ENCODE measurements around the gene POC1A.

The POC1A gene

GRCh38 chr3:52109611-52110301 lies 44.5 kb downstream of the POC1A start:
- Histone ChIP-seq H3K4me2 (ENCODE audit: low read length) (no peak overlapping the region), H3K4me1 (ENCODE audit: low read length) (no peaks in the 10 kb centered on the region), H3K4me3 (ENCODE audit: low read length) (no peak overlapping the region), H3K9me3 (ENCODE audit: insufficient read depth, low read length) (no peaks in the 10 kb centered on the region), H2AFZ (ENCODE audit: low read depth, low read length) (no peak overlapping the region), H3K9ac (ENCODE audit: low read length) (no peak overlapping the region), H3K36me3 (replicated peaks; ENCODE audit: low read depth, low read length) (peaks cover 21% of the 10 kb centered on the region), H3K27ac (ENCODE audit: low read length) (no peak overlapping the region), H3K79me2 (ENCODE audit: low read length) (no peaks in the 10 kb centered on the region), H3K27me3 (ENCODE audit: low read depth, low read length) (no peaks in the 10 kb centered on the region), H4K20me1 (ENCODE audit: insufficient read depth, low read length) (no peaks in the 10 kb centered on the region)
- no peak for TF ChIP-seq CTCF (IDR thresholded peaks at IDR 0.05; ENCODE audit: low read depth, low read length)
- TF ChIP-seq EZH2phosphoT487 (IDR thresholded peaks at IDR 0.05; ENCODE audit: low read depth) = no peak

- no peak overlapping the region for H2AFZ ChIP-seq (ENCODE audit: low read depth, low read length)
- peaks cover 26% of the 10 kb centered on the region for H3K36me3 ChIP-seq (replicated peaks; ENCODE audit: low read depth, low read length)
- H3K4me3 ChIP-seq (ENCODE audit: low read length) = no peak overlapping the region
- no peaks in the 10 kb centered on the region for H3K9me3 ChIP-seq (ENCODE audit: insufficient read depth, low read length)
- no peak overlapping the region for H3K27ac ChIP-seq (ENCODE audit: low read length)
- no peaks in the 10 kb centered on the region for H4K20me1 ChIP-seq (ENCODE audit: insufficient read depth, low read length)
- no peak overlapping the region for H3K4me2 ChIP-seq (ENCODE audit: low read length)
- H3K4me1 ChIP-seq (ENCODE audit: low read length) = no peaks in the 10 kb centered on the region
- no peak overlapping the region for H3K9ac ChIP-seq (ENCODE audit: low read length)
- TF ChIP-seq EZH2phosphoT487 (IDR thresholded peaks at IDR 0.05; ENCODE audit: low read depth) (no peak), CTCF (IDR thresholded peaks at IDR 0.05; ENCODE audit: low read depth, low read length) (no peak)
- no peaks in the 10 kb centered on the region for H3K79me2 ChIP-seq (ENCODE audit: low read length)
- H3K27me3 ChIP-seq (ENCODE audit: low read depth, low read length) = no peaks in the 10 kb centered on the region
These were observed 45.7 kb downstream of the POC1A start for GRCh38 chr3:52108302-52109232.

GRCh38 chr3:52106951-52107611 lies 47.1 kb downstream of the POC1A start:
- Histone ChIP-seq H3K4me1 (ENCODE audit: low read length) (no peaks in the 10 kb centered on the region), H3K27ac (ENCODE audit: low read length) (no peak overlapping the region), H3K36me3 (replicated peaks; ENCODE audit: low read depth, low read length) (peaks cover 40% of the 10 kb centered on the region), H4K20me1 (ENCODE audit: insufficient read depth, low read length) (no peaks in the 10 kb centered on the region), H2AFZ (ENCODE audit: low read depth, low read length) (no peak overlapping the region), H3K79me2 (ENCODE audit: low read length) (no peaks in the 10 kb centered on the region), H3K4me3 (ENCODE audit: low read length) (no peak overlapping the region), H3K4me2 (ENCODE audit: low read length) (no peak overlapping the region), H3K9me3 (ENCODE audit: insufficient read depth, low read length) (no peaks in the 10 kb centered on the region), H3K9ac (ENCODE audit: low read length) (no peak overlapping the region), H3K27me3 (ENCODE audit: low read depth, low read length) (no peaks in the 10 kb centered on the region)
- no peak for TF ChIP-seq EZH2phosphoT487 (IDR thresholded peaks at IDR 0.05; ENCODE audit: low read depth)
- TF ChIP-seq CTCF (IDR thresholded peaks at IDR 0.05; ENCODE audit: low read depth, low read length) = no peak
